HG03457 (cell line): ENCODE data around the gene THSD4.
"Not testable (repeated sequence)": the region's sequence is repeated elsewhere in the genome, so short reads cannot be mapped to it uniquely, and the experiment has no call there.

Experiments
- ATAC-seq: cut with Tn5 transposase; IDR thresholded peaks from one replicate; pipeline ENCODE4 v1.9.1; 2021; ENCODE audit warnings: moderate number of reproducible peaks; ENCODE audit not compliant: unreplicated experiment

THSD4 gene

DNA sequence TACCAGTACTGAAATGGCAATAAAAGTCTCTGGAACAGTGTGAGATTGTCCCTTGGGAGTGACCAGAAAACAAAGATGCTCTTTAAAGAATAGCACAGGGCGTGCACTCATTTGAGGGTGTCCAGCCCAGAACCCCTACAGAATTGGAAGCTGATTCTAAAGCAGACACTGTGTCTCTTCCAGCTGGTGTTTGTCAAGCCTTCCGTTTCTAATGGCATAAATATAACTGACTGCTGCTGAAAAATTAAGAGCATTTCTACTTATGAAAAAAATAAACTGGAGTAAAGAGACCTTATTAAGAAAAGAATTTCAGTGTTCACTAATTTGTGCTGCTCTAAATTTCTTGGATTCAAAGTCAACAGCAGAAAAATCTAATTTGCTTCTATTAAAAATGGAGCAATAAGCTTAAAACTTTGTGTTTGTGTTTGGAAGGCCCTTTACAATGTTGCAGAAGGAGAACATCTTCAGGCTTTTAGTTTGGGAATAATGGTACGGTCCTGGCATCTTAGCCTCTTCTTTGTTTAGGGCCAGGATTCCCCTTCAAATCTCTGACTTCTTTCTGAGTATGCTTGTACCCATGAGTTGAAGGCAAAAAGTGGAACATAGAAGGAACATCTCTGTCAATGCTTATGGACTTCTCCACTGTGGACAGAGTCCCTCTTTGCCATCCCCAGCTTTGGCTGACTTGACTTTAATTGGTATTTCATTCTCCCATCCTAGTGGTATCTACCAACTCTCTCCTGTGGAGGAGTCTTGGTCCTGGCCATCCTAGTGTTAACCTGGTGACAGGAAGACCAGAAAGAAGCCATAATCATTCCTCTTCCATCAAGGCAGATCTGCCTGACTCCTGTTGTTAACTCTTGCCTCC is 65.9 kb downstream of the THSD4 start:
- no peak for ATAC-seq

DNA sequence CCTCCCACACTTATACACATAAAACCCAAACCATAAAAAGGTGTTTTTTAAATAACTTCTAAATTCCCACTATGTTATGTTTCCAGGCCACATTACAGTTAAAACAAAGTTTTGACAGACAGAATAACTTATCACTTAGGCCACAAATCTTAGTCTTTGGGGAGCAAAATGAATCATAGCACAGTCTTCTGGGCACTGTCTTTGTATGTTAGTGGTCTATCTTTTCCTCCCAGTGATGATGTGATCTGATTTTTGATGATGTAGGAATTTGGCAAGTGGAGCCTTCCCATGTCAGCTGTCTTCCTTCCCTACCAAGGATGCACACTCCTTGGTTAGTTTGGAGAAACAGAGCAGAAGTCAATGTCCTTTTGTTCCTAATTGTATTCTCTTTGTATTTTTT is 67.3 kb downstream of the THSD4 start:
- no peak for ATAC-seq

DNA sequence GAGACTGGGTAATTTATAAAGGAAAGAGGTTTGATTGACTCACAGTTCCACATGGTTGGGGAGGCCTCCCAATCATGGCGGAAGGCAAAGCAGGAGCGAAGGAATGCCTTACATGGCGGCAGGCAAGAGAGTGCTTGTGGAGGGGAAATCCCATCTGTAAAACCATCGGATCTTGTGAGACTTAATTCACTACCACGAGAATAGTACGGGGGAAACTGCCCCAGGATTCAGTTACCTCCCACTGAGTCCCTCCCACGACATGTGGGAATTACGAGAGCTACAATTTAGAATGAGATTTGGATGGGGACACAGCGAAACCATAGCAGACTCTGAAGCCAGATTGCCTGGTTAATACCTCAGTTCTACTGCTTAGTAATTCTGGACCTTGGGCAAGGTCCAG is 67.8 kb downstream of the THSD4 start:
- ATAC-seq = no peak

DNA sequence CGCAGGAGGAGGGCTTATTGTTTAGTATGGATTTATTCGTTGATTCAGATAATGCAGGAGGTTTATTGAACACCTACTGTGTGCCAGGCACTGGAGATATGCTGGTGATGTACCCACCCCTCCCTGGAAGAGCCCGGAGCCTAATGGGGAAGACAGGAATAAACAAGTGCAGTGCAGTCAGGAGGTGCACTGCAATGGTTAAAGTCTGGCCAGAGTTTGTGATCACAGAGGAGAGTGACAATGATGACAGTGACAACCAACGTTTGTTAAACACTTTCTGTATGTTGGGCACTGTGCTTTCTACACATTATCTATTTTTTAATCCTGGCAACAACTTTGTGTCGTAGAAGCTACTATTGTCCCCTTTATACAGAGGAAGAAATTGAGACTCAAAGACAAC is 70.4 kb downstream of the THSD4 start:
- no peak for ATAC-seq

DNA sequence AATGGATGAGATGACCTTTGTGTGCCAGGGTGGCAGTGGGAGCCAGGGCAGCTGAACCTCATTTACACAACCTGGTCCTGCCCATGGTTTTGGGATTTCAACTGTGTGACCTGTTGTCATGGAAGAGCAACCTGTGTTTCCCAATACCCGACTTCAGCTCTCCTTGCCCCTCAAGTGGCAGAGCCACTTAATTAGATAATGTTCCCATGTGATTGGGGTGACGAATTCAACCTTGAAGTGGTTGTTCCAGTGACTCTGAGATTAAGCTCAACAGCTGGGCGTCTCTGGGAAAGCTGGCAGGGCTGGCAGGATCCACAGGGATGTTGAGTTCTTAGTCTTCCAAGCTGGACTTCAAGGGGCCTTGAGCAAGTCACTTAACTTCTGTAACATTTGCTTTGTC is 71.0 kb downstream of the THSD4 start:
- no peak for ATAC-seq

DNA sequence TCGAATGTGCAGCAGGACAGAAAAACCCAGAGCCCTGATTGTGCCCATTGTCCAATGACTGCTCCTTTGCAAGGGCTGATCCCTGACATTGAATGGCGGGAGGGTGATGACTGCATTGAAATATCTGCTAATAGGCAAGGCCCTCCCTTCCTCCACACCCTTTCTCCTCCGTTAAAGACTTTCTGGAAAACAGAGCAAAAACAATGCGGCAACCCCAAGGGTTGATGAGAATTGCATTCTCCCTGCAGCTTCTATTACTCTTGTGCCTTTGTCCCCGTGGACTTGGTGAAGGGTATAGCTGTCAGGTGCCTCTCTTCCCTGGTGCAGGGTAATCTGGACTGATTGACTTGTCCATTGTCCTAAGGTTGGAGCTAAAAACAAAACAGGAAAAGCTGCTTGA is 71.8 kb downstream of the THSD4 start:
- no peak for ATAC-seq

DNA sequence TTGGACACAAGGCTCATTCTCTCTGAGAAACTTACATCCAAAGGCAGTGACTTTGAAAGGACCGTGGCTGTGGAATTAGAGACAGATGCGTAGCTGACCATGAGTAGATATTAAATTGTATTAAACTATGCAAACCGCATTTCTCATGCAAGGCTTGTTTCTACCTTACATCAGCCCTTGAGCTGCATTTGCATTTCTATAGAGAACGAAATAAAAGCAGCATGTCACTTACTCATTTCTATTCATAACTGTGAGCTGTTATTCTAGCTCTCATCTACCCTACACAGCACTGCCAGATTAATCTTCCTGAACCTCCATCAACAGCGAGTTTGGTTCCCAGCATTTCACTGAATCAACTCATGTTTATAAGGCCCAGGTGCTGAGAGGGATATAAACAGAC is 72.3 kb downstream of the THSD4 start:
- no peak for ATAC-seq

DNA sequence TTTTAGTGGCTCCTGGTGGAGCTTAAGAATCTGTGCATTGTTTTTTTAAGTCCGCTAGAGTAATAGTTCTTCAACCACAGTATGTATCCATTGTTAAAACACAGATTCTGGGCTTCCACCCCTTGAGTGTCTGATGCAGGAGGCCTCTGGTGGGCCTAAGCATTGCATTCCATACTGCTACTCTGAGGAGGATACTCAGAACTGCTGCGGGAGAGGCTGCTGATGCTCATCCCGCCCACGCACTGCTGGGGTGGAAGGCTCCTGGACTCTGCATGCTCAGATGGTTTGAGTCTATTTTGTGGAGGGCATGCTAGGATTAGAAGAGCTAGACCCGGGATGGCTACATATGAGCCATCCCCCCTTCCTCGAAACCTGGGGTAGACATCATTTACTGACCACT is 74.4 kb downstream of the THSD4 start:
- ATAC-seq = no peak

DNA sequence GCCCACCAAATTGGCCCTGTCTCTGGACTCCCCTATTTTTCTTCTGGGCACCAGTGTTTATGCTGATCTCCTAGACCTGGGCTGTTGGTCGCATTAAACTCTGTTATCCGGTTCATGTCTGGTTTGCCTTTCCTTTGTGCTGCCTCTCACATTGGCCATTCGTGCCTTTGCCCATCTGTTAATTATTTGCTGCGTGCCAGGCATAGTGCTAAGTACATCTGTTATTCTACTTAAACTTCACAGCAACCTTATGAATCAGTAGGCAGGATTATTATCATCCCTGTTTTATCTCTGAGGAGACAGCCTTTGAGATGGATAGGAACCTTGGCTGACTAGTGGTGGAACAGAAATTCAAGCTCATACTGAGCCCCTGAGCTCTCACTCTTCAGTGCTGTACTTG is 76.0 kb downstream of the THSD4 start:
- ATAC-seq = no peak

DNA sequence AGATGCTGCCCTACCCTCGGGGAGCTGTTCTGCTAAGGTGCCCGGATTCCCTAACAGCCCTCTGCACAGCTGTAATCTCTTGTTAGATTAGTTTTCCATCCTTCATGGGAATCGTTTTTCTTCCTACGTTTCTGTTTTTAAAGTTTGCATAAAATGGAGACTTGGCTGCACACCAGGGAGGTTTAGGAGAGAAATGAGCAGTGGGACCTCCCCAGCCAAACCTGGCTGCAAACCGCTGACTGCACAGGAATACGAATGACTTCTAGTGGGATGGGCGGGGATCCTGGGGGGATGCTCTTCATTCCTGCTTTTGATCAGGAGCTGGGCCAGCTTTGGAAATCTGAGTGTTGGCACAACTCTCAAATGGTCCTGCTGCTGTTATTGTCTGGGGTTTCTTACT is 77.5 kb downstream of the THSD4 start:
- ATAC-seq = no peak

DNA sequence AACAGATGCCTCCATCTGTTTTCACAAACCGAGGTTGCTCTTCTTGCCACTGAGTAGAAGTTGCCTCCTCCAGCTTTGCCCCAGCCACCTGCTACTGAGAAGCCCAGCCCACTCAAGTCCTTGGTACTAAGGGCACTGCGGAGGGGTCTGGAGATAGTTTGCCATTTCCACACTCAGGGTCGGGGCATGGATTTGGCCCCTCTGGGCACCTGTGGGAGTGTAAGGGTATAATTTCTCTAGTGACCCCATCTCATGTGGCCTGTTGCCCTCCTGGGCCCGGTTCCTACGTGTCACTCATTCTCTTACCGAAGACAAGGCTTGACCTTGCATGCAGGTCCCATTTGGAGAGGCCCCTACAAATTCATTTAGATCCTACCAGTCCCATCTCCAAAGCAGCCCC is 79.0 kb downstream of the THSD4 start:
- ATAC-seq = no peak

DNA sequence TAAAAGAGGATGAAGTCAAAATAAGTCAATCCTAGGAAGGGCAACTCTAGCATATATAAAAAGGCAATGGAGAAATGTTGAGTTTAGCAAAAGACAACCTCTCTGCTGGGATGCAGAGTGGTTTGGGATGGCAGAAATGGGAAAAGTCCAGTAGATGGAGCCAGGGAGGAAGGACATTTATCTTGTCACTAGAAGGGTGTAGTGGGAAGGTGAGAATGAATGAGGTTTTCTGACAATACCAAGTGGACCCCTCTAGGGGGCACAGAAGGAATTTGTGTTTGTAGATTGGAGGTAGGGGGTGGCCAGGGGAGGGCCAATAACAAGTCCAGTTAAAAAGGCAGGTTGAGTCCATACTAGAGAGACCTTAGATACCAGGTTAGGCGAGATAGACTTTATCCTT is 80.0 kb downstream of the THSD4 start:
- ATAC-seq = no peak

DNA sequence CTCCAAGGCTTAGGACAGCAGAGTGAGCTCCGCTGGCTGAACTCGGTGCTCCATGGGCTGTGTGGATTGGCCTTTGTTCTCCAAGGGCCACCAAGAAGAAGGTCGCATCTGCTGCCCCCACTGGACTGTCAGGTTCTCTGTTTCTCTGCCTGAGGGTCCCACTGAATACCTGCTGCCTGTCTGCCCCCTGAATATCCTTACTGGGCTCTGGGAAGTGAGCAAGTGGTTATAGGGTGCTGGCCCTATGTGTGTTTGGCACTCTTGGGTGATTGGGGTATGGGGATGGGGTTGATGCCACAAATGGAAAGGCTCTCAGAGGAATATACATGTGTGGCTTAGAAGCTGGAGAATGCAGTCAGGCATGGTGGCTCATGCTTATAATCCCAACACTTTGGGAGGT is 82.3 kb downstream of the THSD4 start:
- ATAC-seq = no peak

DNA sequence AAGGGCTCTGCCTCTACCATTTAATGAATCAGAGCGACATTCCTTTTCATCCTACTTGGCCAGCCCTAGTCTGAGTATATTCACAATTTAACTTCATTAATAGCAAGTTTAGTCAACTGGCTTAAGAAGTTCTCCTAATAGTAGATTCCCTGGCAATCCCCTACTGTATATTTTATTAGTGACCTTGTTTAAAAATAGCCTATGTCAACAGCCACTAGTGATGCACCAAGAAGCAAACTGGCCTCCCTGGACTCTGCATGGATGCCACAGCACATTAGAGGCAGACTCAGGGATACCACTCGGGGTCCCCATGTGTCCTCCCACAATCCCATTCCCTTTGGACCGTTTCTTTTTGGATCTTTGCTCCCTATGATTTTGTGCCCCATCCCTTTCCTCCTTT is 83.6 kb downstream of the THSD4 start:
- ATAC-seq = no peak

DNA sequence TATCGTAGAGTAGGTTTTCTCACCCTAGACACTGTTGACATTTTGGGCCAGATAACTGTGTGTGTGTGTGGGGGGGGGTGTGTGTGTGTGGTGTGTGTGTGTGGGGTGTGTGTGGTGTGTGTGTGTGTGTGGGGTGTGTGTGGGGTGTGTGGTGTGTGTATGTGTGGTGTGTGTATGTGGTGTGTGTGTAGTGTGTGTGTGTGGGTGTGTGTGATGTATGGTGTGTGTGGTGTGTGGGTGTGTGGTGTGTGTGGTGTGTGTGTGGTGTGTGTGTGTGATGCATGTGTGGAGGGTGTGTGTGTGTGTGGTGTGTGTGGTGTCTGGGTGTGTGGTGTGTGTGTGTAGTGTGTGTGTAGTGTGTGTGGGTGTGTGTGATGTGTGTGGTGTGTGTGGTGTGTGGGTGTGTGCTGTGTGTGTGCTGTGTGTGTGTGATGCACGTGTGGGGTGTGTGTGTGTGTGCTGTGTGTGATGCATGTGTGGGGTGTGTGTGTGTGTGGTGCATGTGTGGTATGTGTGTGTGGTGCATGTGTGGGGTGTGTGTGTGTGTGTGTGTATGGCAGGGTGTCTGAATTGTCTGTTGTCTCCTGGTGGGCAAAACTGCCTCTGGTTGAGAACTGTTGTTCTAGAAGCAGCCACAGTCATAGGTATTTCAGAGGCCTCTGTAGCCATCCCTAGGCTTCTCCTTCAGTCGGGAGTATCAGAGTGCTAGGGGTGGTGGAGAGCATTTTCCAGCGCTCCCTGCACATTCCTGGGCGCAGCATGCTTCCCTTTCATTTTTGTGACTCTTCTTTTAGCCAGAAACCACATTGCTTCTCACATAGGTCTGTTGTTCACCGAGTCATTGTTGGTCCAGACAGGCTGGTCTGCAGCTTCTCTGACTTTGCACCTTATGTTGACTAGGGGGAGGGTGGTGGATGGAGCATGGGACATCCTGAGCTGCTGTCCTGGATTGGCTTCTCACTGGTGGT is 84.4 kb downstream of the THSD4 start:
- no peak for ATAC-seq

DNA sequence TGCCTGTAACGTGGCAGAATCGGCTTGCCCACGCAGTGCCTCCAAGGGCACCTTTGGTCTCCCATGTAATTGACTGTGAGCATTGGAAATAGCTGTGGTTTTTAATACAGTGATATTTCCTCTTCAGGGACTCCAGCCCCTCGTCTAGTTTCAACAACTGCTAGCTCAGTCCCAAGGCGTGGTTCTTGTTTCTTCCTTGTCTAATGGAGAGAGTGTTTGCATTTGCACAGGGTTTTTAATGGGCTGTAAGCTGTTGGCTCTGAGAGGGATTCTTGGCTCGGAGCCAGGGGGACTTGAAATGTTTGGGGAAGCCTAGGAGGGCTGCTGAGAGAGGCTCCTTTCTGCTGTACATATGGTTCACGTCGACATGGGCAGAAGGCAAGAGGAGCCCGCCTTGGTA is 86.2 kb downstream of the THSD4 start:
- ATAC-seq = no peak

DNA sequence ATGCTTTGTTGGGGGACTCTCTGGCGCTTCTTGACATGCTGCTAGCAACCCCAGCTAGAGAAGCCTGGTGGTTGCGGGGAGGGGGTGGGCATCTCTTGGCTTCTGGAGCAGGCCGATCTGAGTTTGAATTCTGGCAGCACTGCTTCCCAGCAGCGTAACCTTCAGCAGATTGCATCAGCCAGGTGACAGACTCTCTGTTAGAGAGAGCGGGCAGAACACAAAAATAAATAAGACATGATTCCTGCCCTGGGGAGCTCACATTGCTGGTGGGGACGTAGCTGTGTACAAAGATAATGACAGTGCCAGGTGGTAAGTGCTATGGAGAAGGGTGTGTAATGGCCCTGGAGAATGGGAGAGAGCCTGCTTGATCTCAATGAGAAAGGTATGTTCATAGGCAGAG is 87.4 kb downstream of the THSD4 start:
- ATAC-seq = no peak

DNA sequence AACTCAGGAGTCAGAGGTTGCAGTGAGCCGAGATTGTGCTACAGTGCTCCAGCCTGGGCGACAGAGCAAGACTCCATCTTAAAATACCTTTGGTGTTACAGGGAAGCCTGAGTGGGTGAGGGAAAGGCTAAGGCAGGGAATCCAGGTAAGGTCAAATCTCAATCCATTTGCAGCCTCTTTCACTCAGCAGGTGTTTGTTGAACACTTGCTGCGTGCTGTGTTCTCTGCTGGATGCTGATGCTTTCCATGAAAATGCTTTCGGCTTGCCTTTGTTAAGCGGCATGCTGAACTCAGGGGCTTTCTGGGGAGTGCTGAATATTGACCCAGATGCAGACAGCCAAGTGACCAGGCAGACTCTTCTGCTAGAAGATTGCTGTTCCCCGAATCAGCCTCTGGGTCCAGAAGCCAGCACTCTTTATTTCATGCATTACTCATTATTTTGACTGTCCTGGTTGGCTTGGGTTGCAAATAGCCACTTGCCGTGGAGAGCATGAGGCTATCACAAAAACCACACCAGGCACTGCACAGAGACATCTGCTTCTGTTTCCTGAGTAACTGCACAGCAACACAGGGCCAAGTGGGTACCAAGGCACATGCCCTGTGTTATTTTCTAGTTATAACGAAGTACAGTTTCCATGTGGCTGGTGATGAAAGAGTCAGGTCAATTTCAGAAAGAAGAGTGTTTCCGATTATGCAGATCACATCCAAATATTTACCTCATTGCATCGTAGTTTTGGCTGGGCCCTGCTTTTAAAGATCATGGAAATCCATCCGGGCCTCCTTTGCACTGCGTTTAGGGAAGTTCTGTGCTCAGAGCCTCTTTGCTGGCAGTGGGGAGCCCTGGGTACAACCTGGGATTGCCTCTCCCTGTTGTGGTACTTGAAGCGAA is 88.6 kb downstream of the THSD4 start:
- ATAC-seq = no peak

DNA sequence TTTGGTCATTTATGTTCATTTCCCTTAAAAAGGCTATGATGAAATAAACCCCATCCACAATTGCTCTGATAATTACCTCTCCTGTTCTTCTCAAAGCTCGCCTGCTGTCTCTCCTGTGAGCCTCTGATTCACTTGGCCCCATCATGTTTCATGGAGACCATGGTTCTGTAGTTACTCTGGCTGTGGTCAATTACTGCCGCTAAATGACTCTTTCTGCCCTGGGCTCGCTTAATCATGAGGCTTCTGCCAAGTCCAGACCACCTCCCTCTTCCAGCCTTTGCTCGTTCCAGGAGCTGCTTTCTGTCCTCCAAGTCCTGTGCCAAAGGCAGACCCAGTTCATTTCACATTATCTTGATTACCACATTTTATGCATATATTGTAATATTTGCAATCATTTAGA is 91.9 kb downstream of the THSD4 start:
- no peak for ATAC-seq

DNA sequence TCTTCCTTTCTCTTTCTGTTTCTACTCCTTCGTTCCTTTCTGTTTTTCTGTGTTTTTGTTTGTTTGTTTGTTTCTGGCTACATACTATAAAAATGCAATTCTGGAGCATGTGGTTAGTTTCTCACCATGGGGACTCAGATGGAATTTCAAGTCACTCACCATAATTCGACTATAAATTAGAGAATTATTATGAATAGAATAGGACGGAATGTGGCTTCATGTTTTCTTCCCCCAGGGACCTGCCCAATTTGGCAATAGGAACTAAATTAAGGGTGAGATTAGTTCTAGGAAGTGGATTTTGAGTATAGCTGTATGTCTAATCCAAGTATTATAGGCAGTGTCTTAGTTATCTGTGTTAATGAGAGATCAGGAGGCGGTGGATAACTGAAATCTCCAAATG is 96.9 kb downstream of the THSD4 start:
- no peak for ATAC-seq

DNA sequence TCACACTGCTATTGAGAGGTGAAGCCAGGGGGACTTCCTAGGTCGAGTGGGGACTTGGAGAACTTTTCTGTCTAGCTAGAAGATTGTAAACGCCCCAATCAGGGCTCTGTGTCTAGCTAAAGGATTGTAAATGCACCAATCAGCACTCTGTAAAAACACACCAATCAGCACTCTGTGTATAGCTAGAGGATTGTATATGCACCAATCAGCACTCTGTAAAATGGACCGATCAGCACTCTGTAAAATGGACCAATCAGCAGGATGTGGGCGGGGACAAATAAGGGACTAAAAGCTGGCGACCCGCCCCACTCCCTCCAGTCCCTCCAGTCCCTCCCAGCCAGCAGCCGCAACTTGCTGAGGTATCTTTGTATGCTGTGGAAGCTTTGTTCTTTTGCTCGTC is 98.7 kb downstream of the THSD4 start:
- not testable (repeated sequence) for ATAC-seq
